Measurements from ENCODE around the gene SLC17A2. TPM values are rescaled to one million over a fixed set of nuclear protein-coding genes. Genes with fewer than 3 reads are reported as not detected.
A peak's percentile ranks its signal among the peaks of the same experiment; 100 is the strongest.
"Not testable (repeated sequence)": the region's sequence is repeated elsewhere in the genome, so short reads cannot be mapped to it uniquely, and the experiment has no call there.

SLC17A2 gene
- total RNA-seq, 2 experiments from 2014 or later = not detected

- H3K4me1 Mint-ChIP-seq = peaks cover 27% of the 10 kb centered on the region
- H3K36me3 Mint-ChIP-seq (ENCODE audit: low read depth); H3K27me3 Mint-ChIP-seq; H3K27ac Mint-ChIP-seq; H3K4me3 Mint-ChIP-seq; DNase-seq; H3K9me3 Mint-ChIP-seq: not testable (repeated sequence)
- CTCF ChIA-PET = interaction anchor here (0.7 to 1.2 kb wide), 4 partner anchors 12 to 391 kb away, joined by 3 to 9 read pairs (median 3); no protein-coding TSS in a partner anchor
- POLR2A ChIA-PET = interaction anchor here (1.3 to 1.6 kb wide), 2 partner anchors 14 to 73 kb away, joined by 3 to 5 read pairs; a partner anchor contains a TSS
Measured at GRCh38 chr6:25947492-25947891, 17.0 kb upstream of the SLC17A2 start.

GRCh38 chr6:25946631-25947030 lies 16.1 kb upstream of the SLC17A2 start:
- peaks cover 27% of the 10 kb centered on the region for H3K4me1 Mint-ChIP-seq
- DNase-seq = no peak
- no peak overlapping the region for H3K4me3 Mint-ChIP-seq
- no peaks in the 10 kb centered on the region for H3K36me3 Mint-ChIP-seq (ENCODE audit: low read depth)
- peak overlapping the region; percentile 12 for H3K27ac Mint-ChIP-seq
- no peaks in the 10 kb centered on the region for H3K27me3 Mint-ChIP-seq
- CTCF ChIA-PET = interaction anchor here (1.2 kb wide), 2 partner anchors 12 to 15 kb away, joined by 3 to 9 read pairs; no protein-coding TSS in a partner anchor
- POLR2A ChIA-PET = interaction anchor here (1.3 to 1.6 kb wide), 2 partner anchors 15 to 73 kb away, joined by 3 to 5 read pairs; a partner anchor contains a TSS
- peaks cover 6% of the 10 kb centered on the region for H3K9me3 Mint-ChIP-seq

- DNase-seq; H3K9me3 Mint-ChIP-seq; H3K27me3 Mint-ChIP-seq; CTCF ChIA-PET; H3K27ac Mint-ChIP-seq; H3K36me3 Mint-ChIP-seq (ENCODE audit: low read depth); H3K4me3 Mint-ChIP-seq: not testable (repeated sequence)
- POLR2A ChIA-PET = interaction anchor here (0.6 kb wide), 1 partner anchor 16 kb away, joined by 4 read pairs; the partner anchor contains the start of gene TRIM38
- H3K4me1 Mint-ChIP-seq = peaks cover 27% of the 10 kb centered on the region
Measured at GRCh38 chr6:25945738-25946137, 15.2 kb upstream of the SLC17A2 start.

- ChIA-PET CTCF (interaction anchor here (0.6 to 1.7 kb wide), 6 partner anchors 47 to 666 kb away, joined by 3 to 9 read pairs (median 6); partner anchors contain the start of gene CARMIL1), POLR2A (interaction anchor here (0.6 to 1.1 kb wide), 2 partner anchors 17 to 18 kb away, joined by 4 to 7 read pairs; partner anchors contain the start of gene TRIM38)
- Mint-ChIP-seq H3K36me3 (ENCODE audit: low read depth) (no peaks in the 10 kb centered on the region), H3K4me3 (no peak overlapping the region), H3K9me3 (peaks cover 6% of the 10 kb centered on the region), H3K27me3 (no peaks in the 10 kb centered on the region), H3K4me1 (peaks cover 29% of the 10 kb centered on the region), H3K27ac (no peak overlapping the region)
- DNase-seq = peak; percentile 36
Measured at GRCh38 chr6:25944688-25945574, 14.4 kb upstream of the SLC17A2 start.

- Mint-ChIP-seq H3K4me1 (peaks cover 29% of the 10 kb centered on the region), H3K9me3 (peaks cover 6% of the 10 kb centered on the region), H3K4me3 (no peak overlapping the region), H3K27me3 (no peaks in the 10 kb centered on the region), H3K36me3 (ENCODE audit: low read depth) (no peaks in the 10 kb centered on the region), H3K27ac (no peak overlapping the region)
- ChIA-PET CTCF (interaction anchor here (0.6 to 1.7 kb wide), 7 partner anchors 19 to 665 kb away, joined by 3 to 9 read pairs (median 5); partner anchors contain the start of genes CARMIL1 and TRIM38), POLR2A (interaction anchor here (1.1 kb wide), 1 partner anchor 19 kb away, joined by 7 read pairs; the partner anchor contains the start of gene TRIM38)
- DNase-seq = no peak
Measured at GRCh38 chr6:25943887-25944286, 13.4 kb upstream of the SLC17A2 start.

GRCh38 chr6:25942561-25943147 lies 12.2 kb upstream of the SLC17A2 start:
- Mint-ChIP-seq H3K36me3 (ENCODE audit: low read depth) (no peaks in the 10 kb centered on the region), H3K27me3 (no peaks in the 10 kb centered on the region), H3K9me3 (peaks cover 6% of the 10 kb centered on the region), H3K27ac (no peak overlapping the region), H3K4me1 (peaks cover 29% of the 10 kb centered on the region), H3K4me3 (no peak overlapping the region)
- POLR2A ChIA-PET = no interaction called here
- CTCF ChIA-PET = interaction anchor here (1.0 to 2.5 kb wide), 3 partner anchors 154 to 224 kb away, joined by 3 to 9 read pairs (median 5); no protein-coding TSS in a partner anchor
- DNase-seq = no peak

- H3K9me3 Mint-ChIP-seq = no peaks in the 10 kb centered on the region
- H3K4me1 Mint-ChIP-seq = peaks cover 6% of the 10 kb centered on the region
- H3K27ac Mint-ChIP-seq = no peak overlapping the region
- no peak for DNase-seq
- POLR2A ChIA-PET = no interaction called here
- no peaks in the 10 kb centered on the region for H3K36me3 Mint-ChIP-seq (ENCODE audit: low read depth)
- CTCF ChIA-PET = interaction anchor here (2.7 kb wide), 1 partner anchor 53 kb away, joined by 10 read pairs; no protein-coding TSS in a partner anchor
- no peaks in the 10 kb centered on the region for H3K27me3 Mint-ChIP-seq
- H3K4me3 Mint-ChIP-seq = no peak overlapping the region
Measured at GRCh38 chr6:25939593-25939992, 9.1 kb upstream of the SLC17A2 start.

GRCh38 chr6:25935953-25936352 lies 5.5 kb upstream of the SLC17A2 start:
- H3K4me3 Mint-ChIP-seq = no peak overlapping the region
- ChIA-PET POLR2A (no interaction called here), CTCF (no interaction called here)
- no peaks in the 10 kb centered on the region for H3K36me3 Mint-ChIP-seq (ENCODE audit: low read depth)
- no peak overlapping the region for H3K27ac Mint-ChIP-seq
- no peaks in the 10 kb centered on the region for H3K9me3 Mint-ChIP-seq
- no peaks in the 10 kb centered on the region for H3K27me3 Mint-ChIP-seq
- peaks cover 2% of the 10 kb centered on the region for H3K4me1 Mint-ChIP-seq
- DNase-seq = no peak

GRCh38 chr6:25934735-25935313 lies 4.3 kb upstream of the SLC17A2 start:
- POLR2A ChIA-PET = no interaction called here
- H3K4me3 Mint-ChIP-seq = no peak overlapping the region
- H3K27me3 Mint-ChIP-seq = no peaks in the 10 kb centered on the region
- CTCF ChIA-PET = no interaction called here
- no peak for DNase-seq
- H3K4me1 Mint-ChIP-seq = no peaks in the 10 kb centered on the region
- H3K9me3 Mint-ChIP-seq = no peaks in the 10 kb centered on the region
- no peak overlapping the region for H3K27ac Mint-ChIP-seq
- no peaks in the 10 kb centered on the region for H3K36me3 Mint-ChIP-seq (ENCODE audit: low read depth)

- Mint-ChIP-seq H3K4me3 (no peak overlapping the region), H3K9me3 (no peaks in the 10 kb centered on the region), H3K27me3 (no peaks in the 10 kb centered on the region), H3K27ac (no peak overlapping the region), H3K4me1 (no peaks in the 10 kb centered on the region), H3K36me3 (ENCODE audit: low read depth) (no peaks in the 10 kb centered on the region)
- POLR2A ChIA-PET = no interaction called here
- no peak for DNase-seq
- CTCF ChIA-PET = no interaction called here
Measured at GRCh38 chr6:25934156-25934555, 3.7 kb upstream of the SLC17A2 start.

GRCh38 chr6:25931411-25931709 lies 869 bp upstream of the SLC17A2 start:
- no peaks in the 10 kb centered on the region for H3K36me3 Mint-ChIP-seq (ENCODE audit: low read depth)
- no peak for DNase-seq
- H3K4me1 Mint-ChIP-seq = peaks cover 6% of the 10 kb centered on the region
- H3K4me3 Mint-ChIP-seq = no peak overlapping the region
- CTCF ChIA-PET = no interaction called here
- no peaks in the 10 kb centered on the region for H3K27me3 Mint-ChIP-seq
- POLR2A ChIA-PET = no interaction called here
- H3K9me3 Mint-ChIP-seq = no peaks in the 10 kb centered on the region
- H3K27ac Mint-ChIP-seq = no peak overlapping the region

GRCh38 chr6:25929785-25930184 lies 706 bp downstream of the SLC17A2 start:
- POLR2A ChIA-PET; H3K27ac Mint-ChIP-seq; H3K36me3 Mint-ChIP-seq (ENCODE audit: low read depth); H3K9me3 Mint-ChIP-seq; H3K27me3 Mint-ChIP-seq; H3K4me3 Mint-ChIP-seq; CTCF ChIA-PET; H3K4me1 Mint-ChIP-seq; DNase-seq: not testable (repeated sequence)
